SKM-1 (cell line): ENCODE data around the gene HABP4.

Experiments used
- DNase-seq: peaks from one replicate; lab custom pipeline; 2025; ENCODE audit not compliant: unreplicated experiment; lab: John Stamatoyannopoulos, UW

Gene HABP4

DNA sequence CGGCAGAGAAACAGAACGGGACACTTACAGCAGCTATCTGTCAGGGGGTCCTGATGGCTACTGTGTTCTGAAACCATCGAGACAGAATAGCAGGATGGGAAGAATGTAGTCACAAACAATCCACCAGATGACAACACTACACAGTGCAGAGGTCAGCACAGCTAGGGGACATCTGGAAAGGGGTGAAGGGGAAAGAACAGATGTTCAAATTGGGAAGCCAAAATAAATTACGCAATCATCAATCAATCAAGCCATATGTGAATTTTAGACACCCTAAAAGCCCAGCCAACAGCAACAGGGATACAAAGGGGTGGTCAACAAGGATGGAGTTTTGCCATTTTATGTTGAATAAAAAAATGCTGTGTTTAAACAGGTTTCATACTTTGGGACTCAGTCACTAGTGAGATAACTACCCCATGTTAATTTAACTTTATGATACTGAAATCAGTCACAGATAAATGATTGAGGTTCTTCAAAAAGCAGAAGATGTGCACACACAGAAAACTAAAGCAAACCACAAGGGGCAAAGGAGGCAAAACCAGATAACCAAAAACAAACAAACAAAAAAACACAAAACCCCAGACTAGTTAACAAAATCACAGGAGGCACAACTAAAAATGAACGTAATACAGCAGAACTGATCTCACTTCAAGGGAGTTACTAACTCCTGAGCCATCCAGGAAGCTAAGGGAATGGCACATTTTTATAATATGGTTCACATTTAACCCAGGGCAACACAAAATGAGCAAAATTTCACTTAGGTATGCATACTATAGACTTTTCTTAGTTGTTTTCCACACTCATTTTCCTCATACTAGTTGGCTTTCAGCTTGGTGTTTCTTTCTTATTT, 65.9 kb downstream of the HABP4 start:
- DNase-seq: no peak

DNA sequence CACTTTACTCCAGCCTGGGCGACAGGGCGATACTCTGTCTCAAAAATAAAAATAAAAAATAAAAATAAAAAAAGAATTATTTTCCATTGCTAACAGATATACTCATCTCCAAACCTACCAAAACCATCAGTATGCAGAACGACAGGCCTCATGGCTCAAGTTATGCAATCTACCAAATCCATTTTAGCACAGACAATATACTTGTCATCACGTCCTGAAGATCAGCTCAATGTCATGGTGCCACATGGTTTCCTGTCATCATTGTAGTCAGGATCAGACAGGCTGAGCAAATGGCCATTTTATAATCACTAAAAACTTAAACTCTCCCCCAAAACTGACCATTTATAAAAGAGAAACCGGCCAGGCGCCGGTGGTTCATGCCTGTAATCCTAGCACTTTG, 69.1 kb downstream of the HABP4 start:
- no peak for DNase-seq

DNA sequence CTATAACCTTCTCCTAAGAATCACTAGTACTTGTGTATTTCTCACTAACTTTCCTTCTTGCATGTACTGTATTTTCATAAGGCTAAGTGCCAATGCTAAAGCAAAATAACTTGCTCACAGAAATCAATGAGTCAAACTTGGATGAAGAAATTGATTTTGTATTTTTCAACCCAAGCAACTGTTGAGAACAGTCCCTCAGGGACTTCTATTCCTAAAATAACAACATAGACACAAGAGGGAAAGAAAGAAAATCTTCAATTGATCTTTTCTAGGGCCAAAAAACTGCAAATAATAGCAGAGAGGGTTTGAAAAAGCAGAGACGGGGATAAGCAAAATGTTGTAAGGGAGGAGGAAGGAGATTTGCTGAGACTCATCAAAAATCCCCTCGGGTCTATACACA, 69.8 kb downstream of the HABP4 start:
- no peak for DNase-seq

DNA sequence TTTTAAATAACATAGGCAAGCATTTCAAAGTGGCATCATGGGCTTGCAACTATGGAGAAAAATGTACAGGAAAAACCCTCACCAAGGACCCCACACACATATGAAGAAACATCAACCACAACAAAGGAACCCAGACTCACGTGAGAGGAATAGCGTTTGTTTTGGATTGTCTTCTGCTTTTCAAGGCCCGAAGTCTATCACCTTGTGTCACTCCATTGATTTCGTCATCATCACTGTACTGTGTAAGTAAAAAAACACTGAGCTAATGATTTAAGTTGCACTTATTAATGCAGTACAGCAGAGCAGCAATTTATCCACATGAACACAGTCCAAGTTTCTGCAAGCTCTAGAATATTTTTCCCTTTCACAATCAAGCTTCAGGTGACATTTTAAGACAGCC, 72.4 kb downstream of the HABP4 start:
- peak; percentile 1 for DNase-seq

DNA sequence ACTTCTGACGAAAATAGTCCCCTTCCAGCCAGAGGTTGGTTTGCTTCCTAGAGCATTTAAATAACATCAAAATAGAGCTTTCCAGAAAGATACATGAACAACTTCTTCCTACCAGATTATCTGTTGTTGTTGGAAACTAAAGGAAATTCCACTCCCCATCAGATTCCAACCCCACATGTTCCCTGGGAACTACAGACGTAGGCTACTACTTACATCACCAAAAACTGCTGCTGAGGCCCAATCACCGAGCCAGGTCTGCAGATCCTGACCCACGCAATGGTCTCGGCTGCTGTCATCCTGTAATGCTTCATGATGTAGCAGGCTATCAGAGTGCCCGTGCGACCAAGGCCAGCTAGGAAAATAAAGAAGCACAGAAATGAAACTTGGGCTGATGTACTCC, 73.4 kb downstream of the HABP4 start:
- DNase-seq: no peak

DNA sequence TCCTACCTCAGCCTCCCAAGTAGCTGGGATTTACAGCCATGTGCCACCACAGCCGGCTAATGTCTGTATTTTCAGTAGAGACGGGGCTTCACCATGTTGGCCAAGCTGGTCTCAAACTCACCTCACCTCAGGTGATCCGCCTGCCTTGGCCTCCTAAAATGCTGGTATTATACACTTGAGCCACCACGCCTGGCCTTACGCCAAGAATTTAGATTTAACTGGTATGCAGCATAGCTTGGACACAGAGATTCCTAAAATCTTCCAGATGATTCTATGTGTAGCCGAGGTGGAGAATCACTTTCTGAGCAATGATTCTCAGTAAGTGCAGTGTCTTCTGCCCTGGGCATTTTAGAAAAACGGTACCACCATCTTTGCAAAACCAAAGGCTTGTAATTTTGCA, 74.1 kb downstream of the HABP4 start:
- no peak for DNase-seq

DNA sequence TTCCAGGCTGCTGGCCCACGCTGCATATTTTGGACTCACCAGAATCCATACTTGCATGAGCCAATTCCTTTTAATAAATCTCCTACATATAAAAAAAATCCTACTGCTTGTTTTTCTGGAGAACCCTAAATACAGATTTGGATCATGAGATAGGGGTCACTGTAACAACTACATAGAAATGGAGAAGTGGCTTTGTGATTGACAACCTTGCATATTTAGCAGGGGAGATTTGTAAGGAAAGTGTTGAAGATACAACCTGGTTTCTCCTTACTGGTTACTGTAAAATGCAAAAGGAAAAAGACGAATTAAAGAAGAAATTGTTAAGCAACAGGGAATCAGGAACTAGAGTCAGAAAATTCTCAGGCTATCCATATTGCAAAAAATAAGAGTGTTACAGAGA, 74.8 kb downstream of the HABP4 start:
- no peak for DNase-seq

DNA sequence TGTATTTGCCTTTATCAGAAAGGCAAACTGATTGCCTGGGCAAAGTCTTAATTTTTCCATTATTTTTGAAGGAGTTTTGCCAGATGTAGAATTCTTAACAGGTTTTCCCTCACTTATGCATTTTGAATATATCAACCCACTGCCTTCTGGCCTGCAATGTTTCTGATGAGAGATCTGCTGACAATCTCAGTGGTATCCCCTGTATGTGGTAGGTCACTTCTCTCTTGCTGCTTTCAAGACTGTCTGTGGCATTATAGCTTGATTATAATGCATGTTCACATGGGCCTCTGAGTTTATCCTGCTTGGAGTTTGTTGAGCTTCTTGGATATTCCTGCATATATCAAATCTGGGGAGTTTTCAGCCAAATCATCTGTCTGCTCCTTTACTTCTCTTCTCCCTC, 82.2 kb downstream of the HABP4 start:
- DNase-seq: no peak

DNA sequence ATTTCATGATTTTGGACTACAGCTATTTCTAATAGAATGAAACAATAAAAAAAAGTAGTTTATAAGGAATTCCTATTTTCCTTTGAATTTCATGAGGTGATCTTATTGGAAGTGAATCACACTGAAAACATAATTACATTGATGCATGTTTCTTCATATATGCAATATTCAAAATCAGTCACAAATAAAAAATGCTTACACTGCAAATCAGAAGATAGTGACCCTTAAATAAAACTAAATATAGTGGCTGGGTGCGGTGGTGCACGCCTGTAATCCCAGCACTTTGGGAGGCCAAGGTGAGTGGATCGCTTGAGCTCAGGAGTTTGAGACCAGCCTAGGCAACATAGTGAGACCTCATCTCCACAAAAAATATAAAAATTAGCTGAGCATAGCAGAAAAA, 90.1 kb downstream of the HABP4 start:
- DNase-seq: no peak
